Measurements from ENCODE around the gene SIPA1L3. TPM values are rescaled to one million over a fixed set of nuclear protein-coding genes. Genes with fewer than 3 reads are reported as not detected.

The SIPA1L3 gene
- total RNA-seq, 6 experiments from 2014 or later = 9.1 to 20.4 (median 14.9) TPM

GRCh38 chr19:37869766-37870340 is 37.2 kb upstream of the SIPA1L3 start:
- H3K36me3 ChIP-seq = no peaks in the 10 kb centered on the region
- H3K27ac ChIP-seq = no peak overlapping the region
- DNase-seq (no peak), ATAC-seq (no peak)
- no peaks in the 10 kb centered on the region for H3K4me1 ChIP-seq
- H3K4me3 ChIP-seq = no peak overlapping the region
- no peaks in the 10 kb centered on the region for H3K9me3 ChIP-seq
- no peaks in the 10 kb centered on the region for H3K27me3 ChIP-seq
- TF ChIP-seq POLR2A (IDR thresholded peaks at IDR 0.05) (no peak), CTCF (IDR thresholded peaks at IDR 0.05) (no peak)
- WGBS (ENCODE audit: insufficient coverage, low coverage, low lambda C conversion rate, missing lambda C conversion rate) = 53% methylated on average over 3 of the region's 4 CpGs
- intact Hi-C loops (cut with DNase I) = no loop called here

GRCh38 chr19:37872383-37872782 is 34.6 kb upstream of the SIPA1L3 start:
- 65% methylated on average over 5 of the region's 5 CpGs for WGBS (ENCODE audit: insufficient coverage, low coverage, low lambda C conversion rate, missing lambda C conversion rate)
- intact Hi-C loops (cut with DNase I) = no loop called here
- Histone ChIP-seq H3K4me1 (no peaks in the 10 kb centered on the region), H3K9me3 (no peaks in the 10 kb centered on the region), H3K27ac (no peak overlapping the region), H3K36me3 (no peaks in the 10 kb centered on the region), H3K4me3 (no peak overlapping the region), H3K27me3 (no peaks in the 10 kb centered on the region)
- DNase-seq (no peak), ATAC-seq (no peak)
- TF ChIP-seq POLR2A (IDR thresholded peaks at IDR 0.05) (no peak), CTCF (IDR thresholded peaks at IDR 0.05) (no peak)

GRCh38 chr19:37874784-37875183 is 32.2 kb upstream of the SIPA1L3 start:
- Histone ChIP-seq H3K36me3 (no peaks in the 10 kb centered on the region), H3K4me1 (no peaks in the 10 kb centered on the region), H3K9me3 (no peaks in the 10 kb centered on the region), H3K27me3 (no peaks in the 10 kb centered on the region), H3K4me3 (no peak overlapping the region), H3K27ac (no peak overlapping the region)
- intact Hi-C loops (cut with DNase I) = no loop called here
- ATAC-seq (no peak), DNase-seq (no peak)
- TF ChIP-seq POLR2A (IDR thresholded peaks at IDR 0.05) (no peak), CTCF (IDR thresholded peaks at IDR 0.05) (no peak)
- 8% methylated on average over 3 of the region's 3 CpGs for WGBS (ENCODE audit: insufficient coverage, low coverage, low lambda C conversion rate, missing lambda C conversion rate)

- TF ChIP-seq POLR2A (IDR thresholded peaks at IDR 0.05) (no peak), CTCF (IDR thresholded peaks at IDR 0.05) (no peak)
- intact Hi-C loops (cut with DNase I) = no loop called here
- no peak for DNase-seq
- no peak overlapping the region for H3K27ac ChIP-seq
- no peaks in the 10 kb centered on the region for H3K36me3 ChIP-seq
- ATAC-seq = no peak
- H3K9me3 ChIP-seq = no peaks in the 10 kb centered on the region
- no peaks in the 10 kb centered on the region for H3K27me3 ChIP-seq
- no peaks in the 10 kb centered on the region for H3K4me1 ChIP-seq
- WGBS (ENCODE audit: insufficient coverage, low coverage, low lambda C conversion rate, missing lambda C conversion rate) = 22% methylated on average over 2 of the region's 2 CpGs
- H3K4me3 ChIP-seq = no peak overlapping the region
These were observed 31.0 kb upstream of the SIPA1L3 start for GRCh38 chr19:37876032-37876431.

GRCh38 chr19:37877147-37877546 is 29.9 kb upstream of the SIPA1L3 start:
- H3K4me3 ChIP-seq = no peak overlapping the region
- intact Hi-C loops (cut with DNase I) = no loop called here
- no peak for TF ChIP-seq POLR2A (IDR thresholded peaks at IDR 0.05)
- no peaks in the 10 kb centered on the region for H3K4me1 ChIP-seq
- no peaks in the 10 kb centered on the region for H3K36me3 ChIP-seq
- H3K9me3 ChIP-seq = no peaks in the 10 kb centered on the region
- WGBS (ENCODE audit: insufficient coverage, low coverage, low lambda C conversion rate, missing lambda C conversion rate) = 62% methylated on average over 3 of the region's 3 CpGs
- H3K27ac ChIP-seq = no peak overlapping the region
- no peak for DNase-seq
- no peaks in the 10 kb centered on the region for H3K27me3 ChIP-seq
- no peak for ATAC-seq
